GM12892 (cell line): ENCODE measurements around the gene C10orf71. TPM values are rescaled to one million over a fixed set of nuclear protein-coding genes. Genes with fewer than 3 reads are reported as not detected.

Experiments
- DNase-seq: peaks from one replicate; pipeline ENCODE4 v3.0.0; 2011; ENCODE audit not compliant: insufficient read length
- FAIRE-seq: peaks from 2 replicates; lab custom pipeline; 2011; peaks lifted over from hg19 to GRCh38; lab: Jason Lieb, UNC
- POLR2A ChIP-seq: IDR thresholded peaks from 2 replicates; pipeline ENCODE4 v1.6.1; 2011; ENCODE audit warnings: low read depth, low read length, control low read depth
- POLR2AphosphoS5 ChIP-seq: IDR thresholded peaks from 2 replicates; pipeline ENCODE4 v1.6.1; 2011; ENCODE audit warnings: low read depth, low read length, control low read depth
- TAF1 ChIP-seq: IDR thresholded peaks from 2 replicates; pipeline ENCODE4 v1.6.1; 2011; ENCODE audit warnings: low read depth, mild to moderate bottlenecking, control low read depth, low read length, borderline replicate concordance
- polyA plus RNA-seq: library from polyadenylated mRNA; unstranded; fragments of >200 nt; gene quantifications from one replicate; pipeline ENCODE4 v1.2.1, GENCODE V29; 2012; ENCODE audit warnings: missing spikeins, inconsistent platforms; ENCODE audit not compliant: missing spikeins

C10orf71 gene
- not detected for polyA plus RNA-seq

GRCh38 chr10:49298983-49299815, at the start of gene C10orf71:
Gene C10orf71, plus strand, starts transcription at chr10:49299170. Its CDS starts 23,376 bp downstream, at chr10:49322546.
- TF ChIP-seq TAF1 (no peak), POLR2AphosphoS5 (no peak), POLR2A (no peak)
- FAIRE-seq, result no peak
- no peak for DNase-seq

- TF ChIP-seq POLR2A, result no peak
- TF ChIP-seq POLR2AphosphoS5, result no peak
- no peak for TF ChIP-seq TAF1
- FAIRE-seq (no peak), DNase-seq (no peak)
Observed at GRCh38 chr10:49252313-49253034, 46.5 kb upstream of the C10orf71 start.

- TF ChIP-seq TAF1 (no peak), POLR2A (no peak), POLR2AphosphoS5 (no peak)
- FAIRE-seq, result no peak
Observed at GRCh38 chr10:49253340-49253906, 45.5 kb upstream of the C10orf71 start.

GRCh38 chr10:49254150-49254549, 44.8 kb upstream of the C10orf71 start:
- TF ChIP-seq POLR2A (no peak), TAF1 (no peak), POLR2AphosphoS5 (no peak)
- no peak for FAIRE-seq
- DNase-seq, result no peak

More at GRCh38 chr10:49253340-49253906, 45.5 kb upstream of the C10orf71 start:
- DNase-seq, result no peak

- no peak for FAIRE-seq
Observed at GRCh38 chr10:49254556-49255318, 44.2 kb upstream of the C10orf71 start.

GRCh38 chr10:49255883-49256282, 43.1 kb upstream of the C10orf71 start:
- TF ChIP-seq POLR2A (no peak), POLR2AphosphoS5 (no peak), TAF1 (no peak)
- FAIRE-seq, result no peak
- no peak for DNase-seq

More at GRCh38 chr10:49254556-49255318, 44.2 kb upstream of the C10orf71 start:
- DNase-seq, result no peak
- no peak for TF ChIP-seq TAF1
- TF ChIP-seq POLR2A, result no peak
- no peak for TF ChIP-seq POLR2AphosphoS5

- DNase-seq, result no peak
- no peak for FAIRE-seq
- TF ChIP-seq POLR2A (no peak), POLR2AphosphoS5 (no peak), TAF1 (no peak)
Observed at GRCh38 chr10:49257154-49257553, 41.8 kb upstream of the C10orf71 start.

- FAIRE-seq, result no peak
- no peak for DNase-seq
- TF ChIP-seq POLR2AphosphoS5 (no peak), TAF1 (no peak), POLR2A (no peak)
Observed at GRCh38 chr10:49257626-49258349, 41.2 kb upstream of the C10orf71 start.

- TF ChIP-seq TAF1 (no peak), POLR2A (no peak), POLR2AphosphoS5 (no peak)
- DNase-seq (no peak), FAIRE-seq (no peak)
Observed at GRCh38 chr10:49258350-49258683, 40.7 kb upstream of the C10orf71 start.

- TF ChIP-seq POLR2A (no peak), TAF1 (no peak), POLR2AphosphoS5 (no peak)
- no peak for DNase-seq
- FAIRE-seq, result no peak
Observed at GRCh38 chr10:49260644-49261296, 38.2 kb upstream of the C10orf71 start.

GRCh38 chr10:49263591-49263990, 35.4 kb upstream of the C10orf71 start:
- no peak for FAIRE-seq

GRCh38 chr10:49264177-49264677, 34.7 kb upstream of the C10orf71 start:
- no peak for FAIRE-seq
- DNase-seq, result no peak
- TF ChIP-seq POLR2A (no peak), TAF1 (no peak), POLR2AphosphoS5 (no peak)

More at GRCh38 chr10:49263591-49263990, 35.4 kb upstream of the C10orf71 start:
- TF ChIP-seq TAF1 (no peak), POLR2A (no peak), POLR2AphosphoS5 (no peak)
- DNase-seq, result no peak
